Small intestine (tissue), 7 donors: ENCODE data around the gene TNS1. TPM values are rescaled to one million over a fixed set of nuclear protein-coding genes. Genes with fewer than 3 reads are reported as not detected.

Experiments used
- DNase-seq, 2 donors: peaks; one replicate each; pipeline versions ENCODE4 v3.0.0 to v3.0.0-alpha.2; 2013
- FAIRE-seq: peaks from 2 replicates; lab custom pipeline; 2012; peaks lifted over from hg19 to GRCh38; lab: Jason Lieb, UNC
- H3K27ac ChIP-seq, 3 donors: one replicate each; pipeline ENCODE4 v1.5.1; 2013; ENCODE audit warnings: low read length in 2 of 3, mild to moderate bottlenecking in 2 of 3, control low read depth in 1 of 3, inconsistent platforms in 1 of 3, low read depth in 1 of 3, moderate library complexity in 1 of 3
- H3K27me3 ChIP-seq, 3 donors: one replicate each; pipeline ENCODE4 v1.6.1; 2013; ENCODE audit warnings: low read length in 3 of 3, inconsistent platforms in 1 of 3; ENCODE audit not compliant: control insufficient read depth in 3 of 3, insufficient read depth in 3 of 3
- H3K36me3 ChIP-seq, 3 donors: one replicate each; pipeline ENCODE4 v1.6.1; 2013; ENCODE audit warnings: low read length in 3 of 3, inconsistent platforms in 1 of 3, low read depth in 1 of 3, mild to moderate bottlenecking in 1 of 3, moderate library complexity in 1 of 3; ENCODE audit not compliant: control insufficient read depth in 3 of 3, insufficient read depth in 2 of 3
- H3K4me1 ChIP-seq, 3 donors: one replicate each; pipeline ENCODE4 v1.6.1; 2013; ENCODE audit warnings: low read length in 2 of 3, inconsistent platforms in 1 of 3, low read depth in 1 of 3, mild to moderate bottlenecking in 1 of 3, moderate library complexity in 1 of 3; ENCODE audit not compliant: control insufficient read depth in 3 of 3, insufficient read depth in 2 of 3
- H3K4me3 ChIP-seq, 3 donors: one replicate each; pipeline ENCODE4 v1.5.1; 2013; ENCODE audit warnings: low read length in 3 of 3, control low read depth in 1 of 3, inconsistent platforms in 1 of 3, low read depth in 1 of 3, mild to moderate bottlenecking in 1 of 3, moderate library complexity in 1 of 3
- H3K9me3 ChIP-seq, 2 donors: one replicate each; pipeline ENCODE4 v1.6.1; 2013; ENCODE audit warnings: low read depth in 1 of 2, low read length in 1 of 2; ENCODE audit not compliant: control insufficient read depth in 2 of 2, insufficient read depth in 1 of 2
- WGBS, 3 donors: extraction: QIAGEN DNeasy Blood & Tissue Kit; methylation state at CpG; one replicate each; pipeline ENCODE4 v1.1.7; 2013; 5-methylcytosine and 5-hydroxymethylcytosine counted together
- polyA plus RNA-seq, 4 donors: library from polyadenylated mRNA; stranded (reverse) in 3 of 4; unstranded in 1 of 4; fragments of 200-250 nt in 3 of 4; fragments of 120-200 nt in 1 of 4; gene quantifications; one replicate each; pipeline versions ENCODE4 v1.2.1 to v1.2.3, GENCODE V29; 2013
- donor health status: healthy with polysubstance abuse.
- donor health status: control.
- donor health status: control.
- donor health status: Bipolar disorder and iron deficiency.
- donor health status: healthy.

Gene TNS1
- polyA plus RNA-seq, 4 donors, result 1.3 to 52.1 (median 9.8) TPM

GRCh38 chr2:218032336-218033171 is 29.8 kb upstream of the TNS1 start:
- no peak for FAIRE-seq
- no peak overlapping the region for H3K27ac ChIP-seq
- no peaks in the 10 kb centered on the region for H3K9me3 ChIP-seq
- WGBS, 3 donors, result 62 to 77% (median 62%) methylated on average over 11 to 12 of the region's 12 CpGs
- DNase-seq, result no peak
- H3K4me3 ChIP-seq, result no peak overlapping the region
- H3K27me3 ChIP-seq, result peaks cover 0 to 30% (median 0%) of the 10 kb centered on the region in 3 donors
- H3K36me3 ChIP-seq, result no peaks in the 10 kb centered on the region
- peaks cover 0 to 4% (median 0%) of the 10 kb centered on the region in 3 donors for H3K4me1 ChIP-seq

DNA sequence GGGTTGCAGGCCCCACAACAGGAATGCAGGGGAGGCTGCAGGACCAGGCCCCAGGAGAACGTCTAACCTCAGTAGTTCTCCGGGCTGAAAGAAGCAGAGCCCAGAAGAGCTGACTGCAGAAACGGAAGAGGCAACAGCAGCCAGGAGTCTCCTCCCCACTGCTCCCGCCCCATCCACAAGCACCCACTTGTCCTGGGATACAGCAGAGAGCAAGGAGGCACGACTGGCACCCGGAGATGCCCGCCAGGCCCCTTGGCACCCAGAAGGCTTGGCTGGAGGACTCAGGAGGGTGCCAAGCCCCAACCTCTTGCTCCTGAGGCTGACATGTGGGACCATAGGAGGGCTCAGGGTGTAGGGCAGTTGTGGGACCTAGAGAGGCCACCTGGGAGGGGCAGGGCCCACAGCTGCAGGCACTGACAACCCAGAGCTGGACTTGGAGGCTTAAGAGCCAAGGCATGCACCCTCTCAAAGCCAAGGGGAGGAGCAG is 29.0 kb upstream of the TNS1 start:
- no peak overlapping the region for H3K4me3 ChIP-seq
- peaks cover 0 to 30% (median 0%) of the 10 kb centered on the region in 3 donors for H3K27me3 ChIP-seq
- H3K4me1 ChIP-seq, result peaks cover 0 to 4% (median 0%) of the 10 kb centered on the region in 3 donors
- 80 to 90% (median 89%) methylated on average over 7 of the region's 7 CpGs for WGBS, 3 donors
- no peaks in the 10 kb centered on the region for H3K36me3 ChIP-seq
- DNase-seq, result no peak
- no peak overlapping the region for H3K27ac ChIP-seq
- H3K9me3 ChIP-seq, result no peaks in the 10 kb centered on the region
- no peak for FAIRE-seq

- no peak overlapping the region for H3K4me3 ChIP-seq
- 85 to 96% (median 96%) methylated on average over 1 of the region's 1 CpG for WGBS, 3 donors
- H3K27ac ChIP-seq, result no peak overlapping the region
- H3K27me3 ChIP-seq, result peaks cover 0 to 30% (median 0%) of the 10 kb centered on the region in 3 donors
- FAIRE-seq (no peak), DNase-seq (no peak)
- H3K36me3 ChIP-seq, result no peaks in the 10 kb centered on the region
- H3K4me1 ChIP-seq, result peaks cover 0 to 4% (median 0%) of the 10 kb centered on the region in 3 donors
- H3K9me3 ChIP-seq, result no peaks in the 10 kb centered on the region
Measured at GRCh38 chr2:218031261-218031660, 28.5 kb upstream of the TNS1 start.

DNA sequence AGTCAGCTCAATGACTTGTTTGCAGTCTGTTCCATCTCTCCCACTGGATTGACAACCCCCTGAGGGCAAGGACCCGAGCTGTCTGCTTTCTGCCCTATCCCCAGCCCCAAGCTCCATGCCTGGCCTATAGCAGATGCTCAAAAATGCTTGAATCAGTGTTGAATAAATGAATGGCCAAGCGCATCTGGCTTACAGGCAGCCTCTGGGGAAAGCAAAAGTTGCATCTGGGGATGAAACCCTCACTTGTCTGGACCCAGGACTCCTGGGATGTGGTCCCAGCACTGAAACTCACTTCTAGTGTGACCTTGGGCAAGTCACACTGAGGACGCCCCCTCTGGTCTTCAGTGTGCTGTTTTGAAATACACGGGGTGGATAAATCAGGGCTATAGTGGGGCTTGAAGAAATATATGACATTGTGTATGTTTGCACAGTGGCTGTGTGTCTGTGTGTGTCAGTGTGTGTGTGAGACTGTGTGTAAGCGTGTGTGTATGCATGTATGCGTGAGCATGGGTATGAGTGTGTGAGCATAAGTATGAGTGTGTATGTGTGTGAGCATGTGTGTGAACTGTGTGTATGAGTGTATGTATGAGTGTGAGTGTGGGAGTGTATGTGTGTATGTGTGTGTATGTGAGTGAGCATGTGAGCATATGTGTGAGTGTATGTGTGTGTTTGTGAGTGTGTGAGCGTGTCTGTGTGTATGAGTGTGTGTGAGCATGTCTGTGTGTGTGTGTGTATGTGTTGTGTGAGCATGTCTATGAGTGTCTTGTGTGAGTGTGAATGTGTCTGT is 27.8 kb upstream of the TNS1 start:
- WGBS, 3 donors, result 79 to 89% (median 88%) methylated on average over 7 of the region's 7 CpGs
- FAIRE-seq (no peak), DNase-seq (no peak)
- H3K9me3 ChIP-seq, result no peaks in the 10 kb centered on the region
- peaks cover 0 to 4% (median 0%) of the 10 kb centered on the region in 3 donors for H3K4me1 ChIP-seq
- no peaks in the 10 kb centered on the region for H3K36me3 ChIP-seq
- H3K4me3 ChIP-seq, result no peak overlapping the region
- H3K27ac ChIP-seq, result no peak overlapping the region
- H3K27me3 ChIP-seq, result peaks cover 0 to 30% (median 0%) of the 10 kb centered on the region in 3 donors

DNA sequence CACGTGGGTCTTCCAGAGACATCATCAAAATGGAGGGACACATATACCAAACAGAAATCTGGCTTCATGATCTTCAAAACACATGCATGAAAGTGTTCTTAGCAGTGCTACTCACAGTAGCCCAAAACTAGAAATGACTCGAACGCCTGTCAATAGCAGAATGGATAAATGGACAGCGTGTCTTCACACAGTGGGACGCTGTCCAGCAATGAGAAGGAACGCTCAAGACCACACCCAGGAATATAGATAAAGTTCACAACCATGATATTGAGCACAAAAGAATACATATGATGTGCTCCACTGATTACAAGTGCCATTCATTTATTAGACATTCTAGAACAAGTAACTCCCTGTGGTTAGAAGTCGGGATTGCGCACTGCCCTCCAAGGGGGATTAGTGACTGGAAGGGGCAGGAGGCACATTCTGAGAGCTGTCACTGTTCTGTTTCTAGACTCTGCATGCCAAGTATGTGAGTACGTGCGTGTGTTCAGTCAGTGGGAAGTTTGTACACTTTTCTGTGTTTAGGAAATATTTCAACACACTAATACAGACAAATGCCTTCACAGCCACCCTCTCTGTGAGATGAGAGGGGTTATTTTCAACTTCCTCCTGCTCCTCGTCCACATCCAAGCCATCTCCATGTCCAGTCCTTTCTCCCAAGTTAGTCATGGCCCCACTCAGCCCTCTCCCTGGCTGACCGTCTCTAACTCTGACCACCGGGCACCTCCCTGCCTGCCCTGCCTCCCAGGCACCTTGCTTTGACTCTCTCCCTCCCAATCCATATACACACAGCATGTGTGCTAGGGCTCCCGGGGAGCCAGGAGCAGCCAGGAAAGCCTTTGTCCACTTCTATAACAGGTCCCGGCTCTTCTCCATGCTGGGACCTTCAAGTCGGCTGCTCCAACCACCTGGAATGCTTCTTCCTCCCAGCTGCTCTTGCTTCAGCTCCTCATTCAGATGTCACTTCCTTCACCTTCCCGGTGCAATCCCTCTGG is 26.9 kb upstream of the TNS1 start:
- Histone ChIP-seq H3K9me3 (no peaks in the 10 kb centered on the region), H3K4me1 (peaks cover 0 to 4% (median 0%) of the 10 kb centered on the region in 3 donors), H3K36me3 (no peaks in the 10 kb centered on the region), H3K27me3 (peaks cover 0 to 30% (median 0%) of the 10 kb centered on the region in 3 donors), H3K27ac (no peak overlapping the region), H3K4me3 (no peak overlapping the region)
- WGBS, 3 donors, result 68 to 73% (median 69%) methylated on average over 17 of the region's 17 CpGs
- no peak for DNase-seq
- no peak for FAIRE-seq

- WGBS, 3 donors, result 25 to 60% (median 34%) methylated on average over 6 of the region's 6 CpGs
- Histone ChIP-seq H3K36me3 (no peaks in the 10 kb centered on the region), H3K4me3 (no peak overlapping the region), H3K9me3 (no peaks in the 10 kb centered on the region), H3K27me3 (peaks cover 0 to 21% (median 0%) of the 10 kb centered on the region in 3 donors), H3K4me1 (no peaks in the 10 kb centered on the region), H3K27ac (no peak overlapping the region)
- FAIRE-seq, result no peak
- no peak for DNase-seq
Measured at GRCh38 chr2:218028562-218029348, 26.0 kb upstream of the TNS1 start.

DNA sequence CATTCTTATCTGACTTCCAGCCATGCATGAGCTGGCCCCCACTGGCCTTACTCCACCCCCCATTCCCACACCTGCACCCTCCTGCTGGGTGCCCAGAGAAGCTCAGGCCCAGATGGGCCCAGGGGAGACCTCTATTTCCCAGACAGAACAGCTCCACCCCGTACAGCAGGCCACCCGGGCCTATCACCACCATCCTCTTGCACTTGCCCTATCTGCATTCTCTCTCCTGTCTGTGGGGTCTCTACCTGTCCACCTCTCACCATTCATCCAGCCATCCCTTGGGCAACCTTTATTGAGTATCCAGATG is 25.3 kb upstream of the TNS1 start:
- 88 to 93% (median 91%) methylated on average over 2 of the region's 2 CpGs for WGBS, 3 donors
- Histone ChIP-seq H3K27me3 (peaks cover 0 to 15% (median 0%) of the 10 kb centered on the region in 3 donors), H3K36me3 (no peaks in the 10 kb centered on the region), H3K27ac (no peak overlapping the region), H3K4me1 (no peaks in the 10 kb centered on the region), H3K4me3 (no peak overlapping the region), H3K9me3 (no peaks in the 10 kb centered on the region)
- DNase-seq (no peak), FAIRE-seq (no peak)
